ENCODE measurements around the gene PCID2. TPM values are rescaled to one million over a fixed set of nuclear protein-coding genes. Genes with fewer than 3 reads are reported as not detected.

Gene PCID2
- total RNA-seq, 1 donor from 2014 or later = 47.9 TPM

DNA sequence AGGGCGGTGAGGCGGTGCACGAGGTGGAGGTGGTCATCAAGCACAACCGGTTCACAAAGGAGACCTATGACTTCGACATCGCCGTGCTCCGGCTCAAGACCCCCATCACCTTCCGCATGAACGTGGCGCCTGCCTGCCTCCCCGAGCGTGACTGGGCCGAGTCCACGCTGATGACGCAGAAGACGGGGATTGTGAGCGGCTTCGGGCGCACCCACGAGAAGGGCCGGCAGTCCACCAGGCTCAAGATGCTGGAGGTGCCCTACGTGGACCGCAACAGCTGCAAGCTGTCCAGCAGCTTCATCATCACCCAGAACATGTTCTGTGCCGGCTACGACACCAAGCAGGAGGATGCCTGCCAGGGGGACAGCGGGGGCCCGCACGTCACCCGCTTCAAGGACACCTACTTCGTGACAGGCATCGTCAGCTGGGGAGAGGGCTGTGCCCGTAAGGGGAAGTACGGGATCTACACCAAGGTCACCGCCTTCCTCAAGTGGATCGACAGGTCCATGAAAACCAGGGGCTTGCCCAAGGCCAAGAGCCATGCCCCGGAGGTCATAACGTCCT is 59.4 kb downstream of the PCID2 start:
- peak; percentile 82 for DNase-seq (ENCODE audit: extremely low spot score, unreplicated experiment)
- no peaks in the 10 kb centered on the region for H3K36me3 Mint-ChIP-seq (ENCODE audit: unreplicated experiment)
- no peaks in the 10 kb centered on the region for H3K27me3 Mint-ChIP-seq (ENCODE audit: unreplicated experiment)
- no peak overlapping the region for H3K27ac Mint-ChIP-seq (ENCODE audit: unreplicated experiment)
- no peak overlapping the region for H3K4me3 Mint-ChIP-seq (ENCODE audit: unreplicated experiment)
- TF ChIP-seq, protein P1, sequence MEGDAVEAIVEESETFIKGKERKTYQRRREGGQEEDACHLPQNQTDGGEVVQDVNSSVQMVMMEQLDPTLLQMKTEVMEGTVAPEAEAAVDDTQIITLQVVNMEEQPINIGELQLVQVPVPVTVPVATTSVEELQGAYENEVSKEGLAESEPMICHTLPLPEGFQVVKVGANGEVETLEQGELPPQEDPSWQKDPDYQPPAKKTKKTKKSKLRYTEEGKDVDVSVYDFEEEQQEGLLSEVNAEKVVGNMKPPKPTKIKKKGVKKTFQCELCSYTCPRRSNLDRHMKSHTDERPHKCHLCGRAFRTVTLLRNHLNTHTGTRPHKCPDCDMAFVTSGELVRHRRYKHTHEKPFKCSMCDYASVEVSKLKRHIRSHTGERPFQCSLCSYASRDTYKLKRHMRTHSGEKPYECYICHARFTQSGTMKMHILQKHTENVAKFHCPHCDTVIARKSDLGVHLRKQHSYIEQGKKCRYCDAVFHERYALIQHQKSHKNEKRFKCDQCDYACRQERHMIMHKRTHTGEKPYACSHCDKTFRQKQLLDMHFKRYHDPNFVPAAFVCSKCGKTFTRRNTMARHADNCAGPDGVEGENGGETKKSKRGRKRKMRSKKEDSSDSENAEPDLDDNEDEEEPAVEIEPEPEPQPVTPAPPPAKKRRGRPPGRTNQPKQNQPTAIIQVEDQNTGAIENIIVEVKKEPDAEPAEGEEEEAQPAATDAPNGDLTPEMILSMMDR (IDR thresholded peaks at IDR 0.05) = no peak
- peaks cover 16% of the 10 kb centered on the region for H3K4me1 Mint-ChIP-seq (ENCODE audit: unreplicated experiment)
- no peaks in the 10 kb centered on the region for H3K9me3 Mint-ChIP-seq (ENCODE audit: unreplicated experiment)

DNA sequence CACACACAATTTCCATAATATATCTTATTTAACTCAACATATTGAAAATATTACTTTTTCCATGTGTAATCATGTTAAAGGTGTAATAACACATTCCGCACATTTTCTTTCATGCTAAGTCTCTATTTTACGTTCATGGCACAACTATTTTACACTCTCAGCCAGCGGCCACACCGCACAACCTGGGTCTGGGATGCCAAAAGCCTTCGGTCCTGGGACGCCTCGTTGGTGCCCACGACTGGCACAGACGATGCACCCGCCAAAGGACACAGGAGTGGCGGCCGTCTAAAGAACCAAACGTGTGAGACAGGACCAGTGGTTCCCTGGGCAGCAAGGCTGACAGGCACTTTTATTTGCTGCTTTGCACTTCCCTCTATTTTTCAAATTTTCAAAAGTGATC is 60.1 kb downstream of the PCID2 start:
- TF ChIP-seq, protein P1 (IDR thresholded peaks at IDR 0.05) = no peak
- peak; percentile 60 for DNase-seq (ENCODE audit: extremely low spot score, unreplicated experiment)
- Mint-ChIP-seq H3K4me1 (ENCODE audit: unreplicated experiment) (peaks cover 12% of the 10 kb centered on the region), H3K9me3 (ENCODE audit: unreplicated experiment) (no peaks in the 10 kb centered on the region), H3K27me3 (ENCODE audit: unreplicated experiment) (no peaks in the 10 kb centered on the region), H3K27ac (ENCODE audit: unreplicated experiment) (no peak overlapping the region), H3K4me3 (ENCODE audit: unreplicated experiment) (no peak overlapping the region), H3K36me3 (ENCODE audit: unreplicated experiment) (no peaks in the 10 kb centered on the region)

DNA sequence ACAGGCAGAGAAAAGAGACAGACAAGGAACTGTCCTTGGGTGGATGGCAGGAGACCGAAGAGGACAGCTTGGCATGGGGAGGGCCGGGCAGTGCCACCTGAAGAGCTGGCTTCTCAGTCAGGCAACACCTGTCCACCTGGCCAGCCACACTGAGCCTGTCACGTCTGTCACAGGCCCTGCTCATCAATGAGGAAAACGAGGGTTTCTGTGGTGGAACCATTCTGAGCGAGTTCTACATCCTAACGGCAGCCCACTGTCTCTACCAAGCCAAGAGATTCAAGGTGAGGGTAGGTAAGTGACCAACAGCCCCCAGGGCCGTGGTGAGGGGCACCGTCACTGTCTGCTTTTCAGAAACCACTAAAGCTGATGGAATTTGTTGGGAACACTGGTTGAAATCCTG is 61.3 kb downstream of the PCID2 start:
- H3K4me1 Mint-ChIP-seq (ENCODE audit: unreplicated experiment) = peaks cover 2% of the 10 kb centered on the region
- no peak overlapping the region for H3K4me3 Mint-ChIP-seq (ENCODE audit: unreplicated experiment)
- no peaks in the 10 kb centered on the region for H3K36me3 Mint-ChIP-seq (ENCODE audit: unreplicated experiment)
- no peak overlapping the region for H3K27ac Mint-ChIP-seq (ENCODE audit: unreplicated experiment)
- H3K9me3 Mint-ChIP-seq (ENCODE audit: unreplicated experiment) = no peaks in the 10 kb centered on the region
- no peaks in the 10 kb centered on the region for H3K27me3 Mint-ChIP-seq (ENCODE audit: unreplicated experiment)
- DNase-seq (ENCODE audit: extremely low spot score, unreplicated experiment) = no peak
- TF ChIP-seq, protein P1 (IDR thresholded peaks at IDR 0.05) = no peak

DNA sequence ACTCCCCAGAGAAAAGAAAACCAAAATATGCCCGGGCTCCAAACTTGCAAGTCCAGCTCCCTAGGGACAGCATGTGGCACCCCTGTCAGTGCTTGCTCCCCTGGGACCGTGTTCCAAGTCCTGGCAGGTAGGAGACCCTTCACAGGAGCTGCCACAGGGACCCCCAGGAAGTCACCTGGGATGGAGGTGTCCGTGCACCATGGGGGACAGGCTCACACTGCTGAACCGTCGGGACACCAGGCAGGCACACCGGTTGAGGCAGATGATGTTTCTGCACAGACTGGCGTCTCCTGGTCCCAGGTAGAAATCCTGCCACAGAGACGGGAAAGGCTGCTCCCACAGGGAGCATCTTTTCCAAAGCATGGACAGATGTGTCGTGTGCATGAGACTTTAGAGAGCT is 61.7 kb downstream of the PCID2 start:
- DNase-seq (ENCODE audit: extremely low spot score, unreplicated experiment) = peak; percentile 77
- Mint-ChIP-seq H3K4me1 (ENCODE audit: unreplicated experiment) (no peaks in the 10 kb centered on the region), H3K4me3 (ENCODE audit: unreplicated experiment) (no peak overlapping the region), H3K9me3 (ENCODE audit: unreplicated experiment) (no peaks in the 10 kb centered on the region), H3K27me3 (ENCODE audit: unreplicated experiment) (no peaks in the 10 kb centered on the region), H3K27ac (ENCODE audit: unreplicated experiment) (no peak overlapping the region), H3K36me3 (ENCODE audit: unreplicated experiment) (no peaks in the 10 kb centered on the region)
- TF ChIP-seq, protein P1 (IDR thresholded peaks at IDR 0.05) = no peak

DNA sequence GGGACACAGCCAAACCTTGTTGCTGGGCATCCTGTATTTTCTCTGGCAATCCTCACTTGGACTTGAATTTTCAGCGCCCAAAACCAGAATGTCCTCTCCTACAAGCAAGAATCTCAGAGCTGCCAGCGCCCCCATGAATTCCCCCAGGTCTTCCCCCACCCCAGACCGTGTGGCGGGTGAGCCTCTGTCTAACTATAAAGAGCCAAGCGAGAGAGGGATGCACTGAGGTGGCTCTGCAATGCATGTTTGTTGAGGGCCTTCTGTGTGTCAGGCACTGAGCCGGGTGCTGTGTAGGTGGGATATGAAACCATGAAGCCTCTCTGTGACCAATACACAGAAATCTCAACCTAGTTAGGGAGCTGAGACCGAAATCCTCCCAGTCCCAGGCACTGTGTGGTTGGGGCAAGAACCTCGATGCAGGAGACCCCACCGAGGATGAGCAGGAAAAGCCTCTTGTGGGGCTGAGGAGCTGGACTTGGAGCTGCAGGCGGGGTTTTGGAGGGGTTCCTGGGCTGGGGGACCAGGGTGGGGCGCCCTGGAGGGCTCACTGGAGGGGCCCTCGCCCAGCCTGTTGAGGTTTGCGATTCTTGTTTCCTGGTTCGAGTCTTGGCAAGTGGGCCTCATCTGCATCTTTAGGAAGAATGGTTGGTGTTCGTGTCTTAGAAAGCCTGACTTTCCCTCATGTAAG is 62.4 kb downstream of the PCID2 start:
- H3K4me3 Mint-ChIP-seq (ENCODE audit: unreplicated experiment) = no peak overlapping the region
- H3K27me3 Mint-ChIP-seq (ENCODE audit: unreplicated experiment) = no peaks in the 10 kb centered on the region
- no peak overlapping the region for H3K27ac Mint-ChIP-seq (ENCODE audit: unreplicated experiment)
- DNase-seq (ENCODE audit: extremely low spot score, unreplicated experiment) = peak; percentile 57
- H3K36me3 Mint-ChIP-seq (ENCODE audit: unreplicated experiment) = no peaks in the 10 kb centered on the region
- no peaks in the 10 kb centered on the region for H3K4me1 Mint-ChIP-seq (ENCODE audit: unreplicated experiment)
- H3K9me3 Mint-ChIP-seq (ENCODE audit: unreplicated experiment) = no peaks in the 10 kb centered on the region
- TF ChIP-seq, protein P1 (IDR thresholded peaks at IDR 0.05) = no peak

Data from osteocyte (in vitro differentiated cells).